Chondrocyte (in vitro differentiated cells): Measurements from ENCODE around the gene FAM222A. TPM values are rescaled to one million over a fixed set of nuclear protein-coding genes. Genes with fewer than 3 reads are reported as not detected.

Experiments used
- DNase-seq: peaks from one replicate; pipeline ENCODE4 v3.0.0; 2021; ENCODE audit warnings: mixed read lengths, low spot score
- H3K27ac Mint-ChIP-seq: one replicate; pipeline ENCODE4 v1.8.0; 2021; ENCODE audit warnings: mild to moderate bottlenecking, moderate library complexity, mixed read lengths; ENCODE audit not compliant: unreplicated experiment
- H3K27me3 Mint-ChIP-seq: 2 replicates; pipeline ENCODE4 v1.8.0; 2021; ENCODE audit warnings: low read depth, mixed read lengths
- H3K36me3 Mint-ChIP-seq: 2 replicates; pipeline ENCODE4 v1.8.0; 2021; ENCODE audit warnings: low read depth, mixed read lengths
- H3K4me1 Mint-ChIP-seq: 2 replicates; pipeline ENCODE4 v1.8.0; 2021; ENCODE audit warnings: low read depth, mild to moderate bottlenecking, mixed read lengths
- H3K4me3 Mint-ChIP-seq: one replicate; pipeline ENCODE4 v1.8.0; 2021; ENCODE audit warnings: mild to moderate bottlenecking, moderate library complexity, mixed read lengths; ENCODE audit not compliant: unreplicated experiment
- H3K9me3 Mint-ChIP-seq: 2 replicates; pipeline ENCODE4 v1.8.0; 2021; ENCODE audit warnings: low read depth, mixed read lengths
- total RNA-seq: library from RNA; stranded (reverse); gene quantifications from 3 replicates; pipeline ENCODE4 v1.2.1, GENCODE V29; 2021
- TF ChIP-seq, protein P1 (sequence below): fragments of 200-600 bp; sonication (generic); IDR thresholded peaks from 2 replicates; pipeline ENCODE4 v1.5.0; 2021; ENCODE audit warnings: antibody characterized with exemption, mild to moderate bottlenecking, moderate library complexity

The FAM222A gene
- total RNA-seq, 1 donor from 2014 or later, result 1.0 TPM

DNA sequence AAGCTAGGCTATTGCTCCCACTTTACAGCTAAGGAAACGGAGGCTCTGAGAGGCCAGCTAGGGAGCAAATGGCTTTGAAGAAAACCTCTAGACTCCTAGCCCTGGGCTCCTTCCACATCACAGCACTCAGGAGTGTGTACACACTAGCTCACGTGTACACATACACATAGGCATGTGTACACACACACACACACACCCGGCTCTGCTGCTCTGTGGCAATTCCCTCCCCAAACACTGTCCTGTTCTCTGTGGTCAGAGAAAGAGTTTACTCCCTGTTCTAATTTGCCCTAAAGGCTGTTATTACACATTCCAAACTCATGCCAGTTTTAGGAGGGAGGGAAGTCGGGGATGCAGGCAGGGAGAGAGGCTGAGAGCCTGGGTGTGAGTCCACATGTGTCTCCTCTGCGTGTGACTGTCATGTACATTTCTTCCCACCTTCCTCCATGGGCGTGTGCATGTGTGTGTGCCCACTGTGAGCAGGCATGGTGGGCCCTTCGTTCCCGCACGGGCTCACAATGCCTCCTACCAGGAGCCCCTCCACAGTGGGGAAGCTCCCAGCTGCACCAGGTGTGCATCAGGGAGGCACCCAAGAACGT is 105.4 kb downstream of the FAM222A start:
- Mint-ChIP-seq H3K9me3 (no peaks in the 10 kb centered on the region), H3K27ac (peak overlapping the region; percentile 78), H3K27me3 (no peaks in the 10 kb centered on the region), H3K4me1 (peaks cover 18% of the 10 kb centered on the region), H3K4me3 (no peak overlapping the region), H3K36me3 (peaks cover 2% of the 10 kb centered on the region)
- no peak for DNase-seq
- TF ChIP-seq, protein P1, sequence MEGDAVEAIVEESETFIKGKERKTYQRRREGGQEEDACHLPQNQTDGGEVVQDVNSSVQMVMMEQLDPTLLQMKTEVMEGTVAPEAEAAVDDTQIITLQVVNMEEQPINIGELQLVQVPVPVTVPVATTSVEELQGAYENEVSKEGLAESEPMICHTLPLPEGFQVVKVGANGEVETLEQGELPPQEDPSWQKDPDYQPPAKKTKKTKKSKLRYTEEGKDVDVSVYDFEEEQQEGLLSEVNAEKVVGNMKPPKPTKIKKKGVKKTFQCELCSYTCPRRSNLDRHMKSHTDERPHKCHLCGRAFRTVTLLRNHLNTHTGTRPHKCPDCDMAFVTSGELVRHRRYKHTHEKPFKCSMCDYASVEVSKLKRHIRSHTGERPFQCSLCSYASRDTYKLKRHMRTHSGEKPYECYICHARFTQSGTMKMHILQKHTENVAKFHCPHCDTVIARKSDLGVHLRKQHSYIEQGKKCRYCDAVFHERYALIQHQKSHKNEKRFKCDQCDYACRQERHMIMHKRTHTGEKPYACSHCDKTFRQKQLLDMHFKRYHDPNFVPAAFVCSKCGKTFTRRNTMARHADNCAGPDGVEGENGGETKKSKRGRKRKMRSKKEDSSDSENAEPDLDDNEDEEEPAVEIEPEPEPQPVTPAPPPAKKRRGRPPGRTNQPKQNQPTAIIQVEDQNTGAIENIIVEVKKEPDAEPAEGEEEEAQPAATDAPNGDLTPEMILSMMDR, result no peak

Other genes with a start within 250 kb of the FAM222A start
- gene KCTD10, start 236.5 kb upstream of the FAM222A start, total RNA-seq, result 57.2 to 80.4 TPM (median 73.4 TPM) in 3 replicates
- gene UBE3B, start 236.2 kb upstream of the FAM222A start, total RNA-seq, result 32.9 to 39.5 TPM (median 33.8 TPM) in 3 replicates
- gene MMAB, start 140.3 kb upstream of the FAM222A start, total RNA-seq, result 22.6 to 29.1 TPM (median 23.3 TPM) in 3 replicates
- gene MVK, start 140.0 kb upstream of the FAM222A start, total RNA-seq, result 11.7 to 14.1 TPM (median 13.7 TPM) in 3 replicates
- gene TRPV4, start 119.6 kb downstream of the FAM222A start, total RNA-seq, result 1.2 to 2.2 TPM (median 1.8 TPM) in 3 replicates
- gene GLTP, start 166.7 kb downstream of the FAM222A start, total RNA-seq, result 38.7 to 40.7 TPM (median 40.5 TPM) in 3 replicates
- 9.8 to 12.6 TPM (median 11.7 TPM) in 3 replicates for gene TCHP, start 186.4 kb downstream of the FAM222A start, total RNA-seq